OCI-LY7 (cell line): ENCODE measurements around the gene MIEF1. TPM values are rescaled to one million over a fixed set of nuclear protein-coding genes. Genes with fewer than 3 reads are reported as not detected.

ENCODE experiments used
- BruUV-seq: library from RNA; stranded (reverse); fragments of 400-500 nt; replicated peaks from 2 replicates; lab custom pipeline; 2021; lab: Mats Ljungman, UMichigan
- CTCF ChIA-PET: fragments of 300-600 bp; sonication (Branson Sonifier 250); formaldehyde crosslinking; loops from one replicate; lab custom pipeline; 2022; ENCODE audit warnings: antibody characterized with exemption; ENCODE audit not compliant: unreplicated experiment; lab: Charles Lee
- POLR2A ChIA-PET: fragments of 300-600 bp; sonication (Branson Sonifier 250); formaldehyde crosslinking; loops from one replicate; lab custom pipeline; 2022; ENCODE audit warnings: antibody characterized with exemption; lab: Charles Lee
- DNase-seq: peaks from one replicate; pipeline ENCODE4 v3.0.0-alpha.2; 2015; ENCODE audit warnings: low spot score
- H2AFZ ChIP-seq: fragments of 200-600 bp; sonication (generic), shearing (Covaris generic); 2 replicates; pipeline ENCODE4 v1.6.1; 2014; ENCODE audit warnings: mild to moderate bottlenecking, antibody characterized with exemption, low read length, moderate library complexity
- H3K27ac ChIP-seq: fragments of 200-600 bp; sonication (generic); 2 replicates; pipeline ENCODE4 v1.5.1; 2014; ENCODE audit warnings: mixed run types, low read depth, mild to moderate bottlenecking, moderate library complexity, low read length, inconsistent platforms; ENCODE audit not compliant: poor library complexity, severe bottlenecking
- H3K36me3 ChIP-seq: fragments of 200-600 bp; sonication (generic); 2 replicates; pipeline ENCODE4 v1.6.1; 2014; ENCODE audit warnings: mild to moderate bottlenecking, antibody characterized with exemption, low read length, moderate library complexity, mixed read lengths; ENCODE audit not compliant: insufficient read depth
- H3K4me1 ChIP-seq: fragments of 200-600 bp; sonication (generic); 2 replicates; pipeline ENCODE4 v1.5.1; 2014; ENCODE audit warnings: mild to moderate bottlenecking, low read length; ENCODE audit not compliant: insufficient read depth, poor library complexity, severe bottlenecking
- H3K4me2 ChIP-seq: fragments of 200-600 bp; sonication (generic); 2 replicates; pipeline ENCODE4 v1.6.1; 2014; ENCODE audit warnings: mild to moderate bottlenecking, low read length
- H3K4me3 ChIP-seq: fragments of 200-600 bp; sonication (generic); 2 replicates; pipeline ENCODE4 v1.5.1; 2014; ENCODE audit warnings: mild to moderate bottlenecking, low read depth, low read length; ENCODE audit not compliant: poor library complexity, severe bottlenecking
- H3K79me2 ChIP-seq: fragments of 200-600 bp; sonication (generic); 2 replicates; pipeline ENCODE4 v1.6.1; 2016; ENCODE audit warnings: low read depth, mild to moderate bottlenecking, low read length, moderate library complexity, mixed read lengths; ENCODE audit not compliant: insufficient read depth
- H3K9me2 ChIP-seq: fragments of 200-600 bp; sonication (generic); 2 replicates; pipeline ENCODE4 v1.6.1; 2016; ENCODE audit warnings: mild to moderate bottlenecking, low read length, mixed read lengths; ENCODE audit not compliant: insufficient read depth
- H3K9me3 ChIP-seq: fragments of 200-600 bp; sonication (generic); 2 replicates; pipeline ENCODE4 v1.6.1; 2014; ENCODE audit warnings: mild to moderate bottlenecking, mixed run types, low read length, mixed read lengths
- H4K20me1 ChIP-seq: fragments of 200-600 bp; sonication (generic); 2 replicates; pipeline ENCODE4 v1.6.1; 2014; ENCODE audit warnings: mild to moderate bottlenecking, antibody characterized with exemption, low read length, moderate library complexity, mixed read lengths; ENCODE audit not compliant: insufficient read depth
- EZH2phosphoT487 ChIP-seq: fragments of 200-600 bp; sonication (generic); IDR thresholded peaks from 2 replicates; pipeline ENCODE4 v1.6.1; 2018; ENCODE audit warnings: low read depth, borderline replicate concordance, mild to moderate bottlenecking, mixed run types, antibody characterized with exemption, low read length, moderate library complexity, mixed read lengths
- intact Hi-C: fragments of 100-400 bp; cut with micrococcal nuclease; formaldehyde crosslinking; loops from one replicate; pipeline ENCODE4 v1.10.0; 2022; ENCODE audit not compliant: unreplicated experiment
- total RNA-seq, 2 experiments: library from RNA; depleted of rRNA in 1 of 2; stranded (reverse); fragments of >200 nt in 1 of 2; shearing (Covaris generic) in 1 of 2; gene quantifications; 2 replicates each; pipeline ENCODE4 v1.2.3, GENCODE V29; 2014 to 2022
- TF ChIP-seq, protein P1 (sequence below): fragments of 200-600 bp; sonication (generic); conservative IDR thresholded peaks from 2 replicates; pipeline ENCODE4 v1.5.1; 2014; ENCODE audit warnings: mild to moderate bottlenecking, antibody characterized with exemption, low read length, moderate library complexity, mixed read lengths

Gene MIEF1
- total RNA-seq, 2 experiments from 2014 or later = 32.5 to 55.0 TPM

DNA sequence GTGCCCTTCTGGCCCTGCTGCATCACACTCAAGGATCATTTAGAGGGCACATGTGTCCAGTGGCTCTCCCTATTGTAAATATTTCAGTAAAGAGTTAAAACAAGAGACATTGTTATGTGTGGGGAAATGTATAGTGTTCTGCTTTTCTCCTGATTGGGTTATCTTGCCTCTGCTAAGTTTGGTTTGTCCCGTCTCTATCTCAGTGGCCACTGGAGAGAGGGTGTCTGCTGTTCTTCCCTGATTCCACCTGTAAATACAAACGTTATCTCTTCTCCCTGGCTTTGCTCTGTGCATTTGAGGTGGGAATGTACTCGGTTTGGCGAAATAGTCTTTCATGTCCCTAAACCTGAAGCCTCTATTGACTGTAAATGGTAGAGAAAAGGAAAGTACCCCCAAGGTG is 6.3 kb downstream of the MIEF1 start:
- peaks cover 49% of the 10 kb centered on the region for H3K79me2 ChIP-seq
- POLR2A ChIA-PET = no interaction called here
- CTCF ChIA-PET = no interaction called here
- no peak overlapping the region for H2AFZ ChIP-seq
- no TSS peak for BruUV-seq
- H3K4me2 ChIP-seq = no peak overlapping the region
- DNase-seq = no peak
- H4K20me1 ChIP-seq = peaks cover 17% of the 10 kb centered on the region
- peaks cover 11% of the 10 kb centered on the region for H3K4me1 ChIP-seq
- H3K4me3 ChIP-seq = no peak overlapping the region
- no peaks in the 10 kb centered on the region for H3K9me3 ChIP-seq
- no peak for TF ChIP-seq EZH2phosphoT487
- TF ChIP-seq, protein P1, sequence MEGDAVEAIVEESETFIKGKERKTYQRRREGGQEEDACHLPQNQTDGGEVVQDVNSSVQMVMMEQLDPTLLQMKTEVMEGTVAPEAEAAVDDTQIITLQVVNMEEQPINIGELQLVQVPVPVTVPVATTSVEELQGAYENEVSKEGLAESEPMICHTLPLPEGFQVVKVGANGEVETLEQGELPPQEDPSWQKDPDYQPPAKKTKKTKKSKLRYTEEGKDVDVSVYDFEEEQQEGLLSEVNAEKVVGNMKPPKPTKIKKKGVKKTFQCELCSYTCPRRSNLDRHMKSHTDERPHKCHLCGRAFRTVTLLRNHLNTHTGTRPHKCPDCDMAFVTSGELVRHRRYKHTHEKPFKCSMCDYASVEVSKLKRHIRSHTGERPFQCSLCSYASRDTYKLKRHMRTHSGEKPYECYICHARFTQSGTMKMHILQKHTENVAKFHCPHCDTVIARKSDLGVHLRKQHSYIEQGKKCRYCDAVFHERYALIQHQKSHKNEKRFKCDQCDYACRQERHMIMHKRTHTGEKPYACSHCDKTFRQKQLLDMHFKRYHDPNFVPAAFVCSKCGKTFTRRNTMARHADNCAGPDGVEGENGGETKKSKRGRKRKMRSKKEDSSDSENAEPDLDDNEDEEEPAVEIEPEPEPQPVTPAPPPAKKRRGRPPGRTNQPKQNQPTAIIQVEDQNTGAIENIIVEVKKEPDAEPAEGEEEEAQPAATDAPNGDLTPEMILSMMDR = no peak
- peaks cover 100% of the 10 kb centered on the region for H3K36me3 ChIP-seq
- intact Hi-C loops = no loop called here
- H3K9me2 ChIP-seq = no peaks in the 10 kb centered on the region
- H3K27ac ChIP-seq = no peak overlapping the region

DNA sequence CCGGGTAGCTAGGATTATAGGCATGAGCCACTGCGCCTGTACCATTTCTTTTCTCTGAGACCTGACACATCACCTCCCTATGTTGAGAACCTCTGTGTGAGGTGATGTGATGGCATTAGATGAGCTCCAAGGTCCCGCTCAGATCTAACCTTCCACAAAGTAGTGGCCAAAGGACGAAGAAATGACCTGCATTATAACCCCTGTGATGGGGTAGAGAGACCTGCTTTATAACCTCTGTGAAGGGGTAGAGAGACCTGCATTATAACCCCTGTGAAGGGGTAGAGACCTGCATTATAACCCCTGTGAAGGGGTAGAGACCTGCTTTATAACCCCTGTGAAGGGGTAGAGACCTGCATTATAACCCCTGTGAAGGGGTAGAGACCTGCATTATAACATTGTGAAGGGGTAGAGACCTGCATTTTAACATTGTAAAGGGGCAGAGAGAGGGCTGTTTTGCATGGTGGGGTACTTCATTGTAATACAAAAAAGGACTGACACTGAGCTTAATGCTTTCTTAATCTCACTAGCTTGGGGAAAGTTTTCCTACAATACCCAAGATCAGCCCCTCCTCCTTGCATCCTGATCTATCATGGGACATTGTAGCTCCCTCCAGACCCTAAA is 8.5 kb downstream of the MIEF1 start:
- Histone ChIP-seq H3K79me2 (peaks cover 43% of the 10 kb centered on the region; the same call in 1 of the 2 replicates), H3K27ac (no peak overlapping the region), H3K4me1 (peaks cover 15% of the 10 kb centered on the region), H3K4me2 (no peak overlapping the region), H3K4me3 (no peak overlapping the region), H3K36me3 (peaks cover 100% of the 10 kb centered on the region), H2AFZ (no peak overlapping the region), H3K9me2 (no peaks in the 10 kb centered on the region), H3K9me3 (no peaks in the 10 kb centered on the region), H4K20me1 (peaks cover 8% of the 10 kb centered on the region; the same call in 1 of the 2 replicates)
- intact Hi-C loops = loop anchor here (5.0 kb wide), 1 partner anchor 168 kb away; no protein-coding TSS in a partner anchor
- TF ChIP-seq, protein P1 = no peak
- TF ChIP-seq EZH2phosphoT487 = no peak
- no TSS peak for BruUV-seq
- ChIA-PET CTCF (no interaction called here), POLR2A (interaction anchor here (0.6 kb wide), 1 partner anchor 1020 kb away, joined by 7 read pairs; no protein-coding TSS in a partner anchor)
- no peak for DNase-seq

DNA sequence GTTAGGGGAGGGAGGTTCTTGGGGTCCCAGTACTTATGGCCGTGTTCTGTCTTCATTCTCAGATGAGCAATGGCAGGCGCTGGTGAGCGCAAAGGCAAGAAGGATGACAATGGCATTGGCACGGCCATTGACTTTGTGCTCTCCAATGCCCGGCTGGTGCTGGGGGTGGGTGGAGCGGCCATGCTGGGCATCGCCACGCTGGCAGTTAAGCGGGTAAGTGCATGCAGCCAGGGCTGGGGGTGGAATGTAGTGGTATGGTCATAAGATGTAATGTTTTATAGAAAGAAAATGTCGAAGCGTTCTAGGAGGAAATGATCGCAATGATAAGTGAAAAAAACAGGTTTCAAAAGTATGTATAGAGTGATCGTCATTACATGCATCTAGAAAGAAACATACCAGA is 9.1 kb downstream of the MIEF1 start:
- intact Hi-C loops = loop anchor here (5.0 kb wide), 1 partner anchor 169 kb away; no protein-coding TSS in a partner anchor

More for the DNA sequence above, 9.1 kb downstream of the MIEF1 start:
- Histone ChIP-seq H3K4me2 (no peak overlapping the region), H3K79me2 (peaks cover 43% of the 10 kb centered on the region; the same call in 1 of the 2 replicates), H3K27ac (no peak overlapping the region), H3K4me3 (no peak overlapping the region), H3K9me3 (no peaks in the 10 kb centered on the region), H3K4me1 (peaks cover 21% of the 10 kb centered on the region), H4K20me1 (peaks cover 2% of the 10 kb centered on the region; the same call in 1 of the 2 replicates), H2AFZ (no peak overlapping the region), H3K36me3 (peaks cover 100% of the 10 kb centered on the region), H3K9me2 (no peaks in the 10 kb centered on the region)
- TF ChIP-seq, protein P1 = no peak
- TF ChIP-seq EZH2phosphoT487 = no peak
- no peak for DNase-seq
- CTCF ChIA-PET = no interaction called here
- BruUV-seq = no TSS peak
- POLR2A ChIA-PET = no interaction called here
